HG03439 (cell line): ENCODE results near the gene ANKRD24.
"Not testable (repeated sequence)": the region's sequence is repeated elsewhere in the genome, so short reads cannot be mapped to it uniquely, and the experiment has no call there.

Experiments used
- ATAC-seq: cut with Tn5 transposase; IDR thresholded peaks from one replicate; pipeline ENCODE4 v1.9.1; 2021; ENCODE audit warnings: mild to moderate bottlenecking, moderate library complexity; ENCODE audit not compliant: unreplicated experiment

The ANKRD24 gene

DNA sequence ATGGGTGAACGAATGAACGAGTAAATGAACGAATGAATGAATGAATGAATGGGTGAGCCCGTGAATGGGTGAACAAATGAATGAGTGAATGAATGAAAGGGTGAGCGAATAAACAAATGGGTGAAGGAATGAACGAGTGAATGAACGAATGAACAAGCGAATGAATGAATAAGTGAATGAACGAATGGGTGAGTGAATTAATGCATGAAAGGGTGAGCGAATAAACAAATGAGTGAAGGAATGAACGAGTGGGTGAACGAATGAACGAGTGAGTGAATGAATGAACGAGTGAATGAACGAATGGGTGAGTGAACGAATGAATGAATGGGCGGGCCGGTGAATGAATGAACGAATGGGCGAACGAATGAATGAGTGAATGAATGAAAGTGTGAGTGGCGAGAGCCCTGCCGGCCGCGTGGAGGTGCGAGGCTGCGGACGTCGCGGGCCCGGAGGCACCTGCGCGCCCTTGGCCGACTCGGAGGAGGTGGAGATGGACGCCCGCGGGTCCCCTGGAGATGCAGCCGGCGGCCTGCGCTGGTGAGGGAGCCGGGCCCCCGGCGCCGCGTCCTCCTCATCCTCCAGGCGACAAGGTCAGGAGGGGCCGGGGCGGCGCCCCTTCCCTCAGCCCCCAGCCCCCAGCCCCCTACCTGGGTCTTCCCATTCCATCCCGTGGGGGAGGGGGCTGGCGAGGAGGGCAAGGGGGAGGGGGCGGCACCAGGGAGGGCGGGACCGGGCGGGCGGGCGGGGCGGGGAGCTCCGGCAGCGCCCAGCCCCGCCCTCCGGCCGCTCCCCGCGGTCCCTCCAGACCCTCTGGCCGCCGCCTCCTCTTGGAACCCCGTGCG lies 15.4 kb downstream of the ANKRD24 start:
- ATAC-seq, result no peak

- no peak for ATAC-seq
These were observed 16.1 kb downstream of the ANKRD24 start for GRCh38 chr19:4198467-4199126.

GRCh38 chr19:4199699-4200293 lies 17.3 kb downstream of the ANKRD24 start:
- no peak for ATAC-seq

DNA sequence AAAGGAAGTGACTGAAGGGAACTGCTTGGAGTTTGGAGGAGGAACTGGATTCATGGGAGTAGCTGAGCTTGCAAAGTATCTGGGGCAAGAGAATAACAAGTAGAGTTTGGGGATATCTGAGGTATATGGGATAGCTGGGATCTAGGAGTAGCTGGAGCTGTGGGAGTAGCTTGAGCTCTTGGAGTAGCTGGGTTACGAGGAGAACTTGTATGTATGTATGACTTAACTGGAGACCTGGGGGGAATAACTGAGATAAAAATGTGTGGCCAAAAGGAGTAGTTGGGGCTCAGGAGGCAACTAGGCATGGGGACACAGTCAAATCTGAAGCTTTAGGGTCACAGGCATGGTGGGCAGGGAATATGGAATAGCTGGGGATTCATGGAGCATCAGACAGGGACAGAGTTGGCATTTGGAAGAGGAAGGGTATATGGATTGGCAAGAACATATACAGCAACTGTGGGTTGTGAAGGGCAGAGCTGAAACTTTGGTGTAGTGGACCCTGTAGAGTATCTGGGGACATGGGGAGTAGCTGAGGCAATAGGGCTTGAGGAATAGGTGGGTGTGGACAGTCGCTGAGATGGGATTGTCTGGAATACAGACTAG lies 18.6 kb downstream of the ANKRD24 start:
- ATAC-seq, result no peak

DNA sequence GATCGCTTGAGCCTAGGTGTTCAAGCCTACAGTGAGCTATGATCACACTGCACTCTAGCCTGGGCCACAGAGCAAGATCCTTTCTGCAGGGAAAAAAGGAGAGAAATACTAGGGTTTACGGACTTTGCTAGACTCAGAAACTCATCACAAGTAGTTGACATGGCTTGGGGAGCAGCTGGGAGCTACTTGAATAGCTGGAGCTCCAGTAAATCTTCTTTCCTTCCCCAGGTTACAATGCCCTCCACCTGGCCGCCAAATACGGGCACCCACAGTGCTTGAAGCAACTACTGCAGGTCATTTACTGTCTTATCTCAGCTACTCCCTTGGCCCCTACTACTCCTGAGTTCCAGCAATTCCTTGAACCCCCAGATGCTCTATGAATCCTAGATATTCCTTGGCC lies 19.3 kb downstream of the ANKRD24 start:
- ATAC-seq, result no peak

DNA sequence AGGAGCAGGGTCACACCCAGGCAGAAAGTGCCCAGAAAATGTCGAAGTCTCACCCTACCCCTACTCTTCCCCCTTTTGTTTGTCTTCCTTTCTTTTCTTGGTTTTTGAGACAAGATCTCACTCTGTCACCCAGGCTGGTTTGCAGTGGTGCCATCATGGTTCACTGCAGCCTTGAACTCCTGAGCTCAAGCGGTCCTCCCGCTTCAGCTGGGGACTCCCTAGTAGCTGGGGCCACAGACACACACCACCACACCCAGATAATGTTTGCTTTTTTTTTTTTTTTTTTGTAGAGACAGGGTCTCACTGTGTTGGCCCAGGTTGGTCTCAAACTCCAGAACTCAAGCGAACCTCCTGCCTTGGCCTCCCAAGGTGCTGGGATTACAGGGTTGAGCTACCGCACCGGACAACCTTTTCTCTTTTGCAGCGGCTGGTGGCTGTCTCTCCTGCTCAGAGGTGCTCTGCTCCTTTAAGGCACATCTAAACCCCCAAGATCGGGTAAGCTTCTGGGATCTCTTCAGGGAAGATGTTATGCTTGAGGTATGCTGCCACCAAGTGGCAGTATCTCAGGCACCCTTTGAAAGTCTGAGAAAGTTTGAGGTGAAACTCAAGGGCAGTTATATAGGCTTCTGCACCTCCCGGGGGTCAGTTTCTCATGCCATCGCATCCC lies 24.5 kb downstream of the ANKRD24 start:
- ATAC-seq, result no peak

GRCh38 chr19:4208385-4209094 lies 26.1 kb downstream of the ANKRD24 start:
- ATAC-seq, result no peak

GRCh38 chr19:4210166-4210731 lies 27.8 kb downstream of the ANKRD24 start:
- no peak for ATAC-seq

DNA sequence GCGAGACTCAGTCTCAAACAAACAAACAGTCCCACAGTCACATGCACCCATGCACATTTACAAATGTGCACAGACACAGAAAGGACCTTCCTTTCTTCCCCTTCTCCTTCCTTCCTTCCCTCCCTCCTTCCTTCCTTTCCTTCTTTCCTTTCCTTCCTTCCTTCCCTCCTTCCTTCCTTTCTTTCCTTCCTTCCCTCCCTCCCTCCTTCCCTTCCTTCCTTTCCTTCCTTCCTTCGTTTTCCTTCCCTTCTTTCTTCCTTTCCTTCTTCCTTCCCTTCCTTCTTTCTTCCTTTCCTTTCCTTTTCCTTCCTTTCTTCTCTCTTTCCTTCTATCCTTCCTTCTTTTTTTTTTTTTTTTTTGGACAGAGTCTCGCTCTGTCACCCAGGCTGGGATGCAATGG lies 30.6 kb downstream of the ANKRD24 start:
- ATAC-seq, result no peak

GRCh38 chr19:4215807-4216206 lies 33.3 kb downstream of the ANKRD24 start:
- no peak for ATAC-seq

DNA sequence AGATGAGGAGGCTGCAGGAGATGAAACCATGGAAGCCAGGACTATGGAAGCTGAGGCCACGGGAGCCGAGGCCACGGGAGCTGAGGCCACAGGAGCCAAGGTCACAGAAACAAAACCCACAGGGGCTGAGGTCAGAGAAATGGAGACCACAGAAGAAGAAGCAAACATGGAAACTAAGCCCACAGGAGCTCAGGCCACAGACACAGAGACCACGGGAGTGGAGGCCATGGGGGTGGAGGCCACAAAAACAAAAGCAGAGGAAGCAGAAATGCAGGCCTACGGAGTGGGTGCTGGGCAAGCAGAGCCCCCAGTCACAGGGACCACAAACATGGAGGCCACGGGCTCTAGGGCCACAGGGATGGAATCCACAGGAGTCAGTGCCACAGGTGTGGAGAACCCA lies 34.4 kb downstream of the ANKRD24 start:
- ATAC-seq, result no peak

DNA sequence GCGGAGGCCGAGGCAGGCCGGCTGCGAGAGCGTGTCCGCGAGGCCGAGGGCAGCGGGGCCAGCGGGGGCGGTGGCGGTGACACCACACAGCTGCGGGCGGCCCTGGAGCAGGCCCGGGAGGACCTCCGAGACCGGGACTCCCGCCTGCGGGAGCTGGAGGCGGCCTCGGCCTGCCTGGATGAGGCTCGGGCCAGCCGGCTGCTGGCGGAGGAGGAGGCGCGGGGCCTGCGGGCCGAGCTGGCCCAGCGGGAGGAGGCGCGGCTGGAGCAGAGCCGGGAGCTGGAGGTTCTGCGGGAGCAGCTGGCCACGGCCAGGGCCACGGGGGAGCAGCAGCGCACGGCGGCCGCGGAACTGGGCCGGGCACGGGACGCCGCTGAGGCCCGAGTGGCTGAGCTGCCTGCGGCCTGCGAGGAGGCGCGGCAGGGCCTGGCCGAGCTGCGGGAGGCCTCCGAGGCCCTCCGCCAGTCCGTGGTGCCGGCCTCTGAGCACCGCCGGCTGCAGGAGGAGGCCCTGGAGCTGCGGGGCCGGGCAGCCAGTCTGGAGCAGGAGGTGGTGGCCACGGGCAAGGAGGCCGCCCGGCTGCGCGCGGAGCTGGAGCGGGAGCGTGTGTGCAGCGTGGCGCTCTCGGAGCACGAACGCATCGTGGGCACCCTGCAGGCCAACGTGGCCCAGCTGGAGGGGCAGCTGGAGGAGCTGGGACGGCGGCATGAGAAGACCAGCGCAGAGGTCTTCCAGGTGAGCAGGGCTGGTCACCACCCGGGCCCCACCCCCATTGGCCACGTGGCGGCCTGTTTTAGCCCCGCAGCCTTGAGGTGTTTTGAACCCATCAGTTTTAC lies 35.2 kb downstream of the ANKRD24 start:
- ATAC-seq, result no peak

GRCh38 chr19:4218523-4218922 lies 36.0 kb downstream of the ANKRD24 start:
- not testable (repeated sequence) for ATAC-seq

DNA sequence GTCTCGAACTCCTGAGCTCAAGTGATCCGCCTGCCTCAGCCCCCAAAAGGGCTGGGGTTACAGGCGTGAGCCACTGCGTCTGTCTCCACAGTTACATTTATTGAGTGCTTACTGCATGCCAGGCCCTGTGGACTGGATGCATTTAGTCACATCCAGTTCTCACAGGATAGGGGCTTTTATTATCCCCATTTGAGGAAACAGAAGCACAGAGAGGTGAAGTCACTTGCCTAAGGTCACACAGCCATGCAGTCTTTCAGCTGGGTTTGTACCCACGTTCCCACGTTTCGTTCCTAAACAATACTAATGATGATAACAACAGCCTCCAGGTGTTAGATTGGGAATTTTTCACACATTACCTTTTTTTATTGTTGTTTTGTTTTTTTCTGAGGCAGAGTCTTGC lies 37.7 kb downstream of the ANKRD24 start:
- no peak for ATAC-seq

- no peak for ATAC-seq
These were observed 42.0 kb downstream of the ANKRD24 start for GRCh38 chr19:4224470-4224869.

DNA sequence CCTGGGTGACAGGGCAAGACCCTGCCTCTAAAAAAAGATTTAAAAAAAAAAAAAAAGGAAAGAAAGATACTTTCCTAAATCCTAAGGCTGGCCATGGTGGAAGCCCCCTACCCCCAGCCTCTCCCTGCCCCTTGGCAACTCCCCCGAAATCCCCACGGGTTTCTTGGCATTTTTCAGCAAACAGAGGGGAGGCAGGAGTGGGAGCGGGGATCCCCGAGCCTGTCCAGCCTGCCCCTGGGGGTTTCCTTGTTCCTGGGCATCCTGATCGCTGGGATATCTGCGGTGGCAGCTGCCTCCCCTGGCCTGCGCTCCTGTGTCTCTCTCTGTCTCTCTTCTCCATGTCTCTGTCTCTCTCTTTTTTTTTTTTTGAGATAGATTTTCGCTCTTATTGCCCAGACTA lies 43.4 kb downstream of the ANKRD24 start:
- ATAC-seq, result no peak

DNA sequence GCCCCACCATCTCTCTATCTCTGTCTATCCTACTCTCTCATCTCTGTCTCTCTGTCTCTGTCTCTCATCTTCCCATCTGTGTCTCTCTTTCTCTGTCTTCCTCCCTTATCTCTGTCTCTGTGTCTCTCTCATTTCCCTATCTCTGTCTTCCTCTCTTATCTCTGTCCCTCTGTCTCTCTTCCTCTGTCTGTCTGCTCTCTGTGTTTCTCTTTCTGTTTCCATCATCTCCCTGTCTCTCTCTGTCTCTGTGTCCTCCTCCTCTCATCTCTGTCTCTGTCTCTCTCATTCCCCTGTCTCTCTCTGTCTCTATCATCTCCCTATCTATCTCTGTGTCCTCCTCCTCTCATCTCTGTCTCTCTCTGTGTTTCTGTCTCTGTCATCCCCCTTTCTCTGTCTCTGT lies 45.3 kb downstream of the ANKRD24 start:
- no peak for ATAC-seq

DNA sequence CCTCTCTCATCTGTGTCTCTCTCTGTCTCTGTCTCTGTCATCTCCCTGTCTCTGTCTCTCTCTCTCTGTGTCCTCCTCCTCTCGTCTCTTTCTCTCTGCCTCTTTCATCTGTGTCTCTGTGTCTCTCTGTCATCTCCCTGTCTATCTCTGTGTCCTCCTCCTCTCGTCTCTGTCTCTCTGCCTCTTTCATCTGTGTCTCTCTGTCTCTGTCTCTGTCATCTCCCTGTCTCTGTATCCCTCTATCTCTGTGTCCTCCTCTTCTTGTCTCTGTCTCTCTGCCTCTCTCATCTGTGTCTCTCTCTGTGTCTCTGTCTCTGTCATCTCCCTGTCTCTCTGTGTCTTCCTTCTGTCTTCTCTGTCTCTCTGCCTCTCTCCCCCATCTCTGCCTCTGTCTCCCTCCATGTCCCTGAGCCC lies 46.3 kb downstream of the ANKRD24 start:
- no peak for ATAC-seq
